WTC11 (cell line): ENCODE data around the gene TMEM50B. TPM values are rescaled to one million over a fixed set of nuclear protein-coding genes. Genes with fewer than 3 reads are reported as not detected.

Experiments
- ATAC-seq: fragments of 200-7000 bp; cut with Tn5 transposase; 2 replicates; pipeline ENCODE4 v1.10.0; 2021; ENCODE audit warnings: mild to moderate bottlenecking, moderate library complexity
- CTCF ChIA-PET: fragments of 300-600 bp; sonication (Branson Sonifier 250); formaldehyde crosslinking; loops from one replicate; lab custom pipeline; 2021; ENCODE audit warnings: antibody characterized with exemption; lab: Charles Lee
- POLR2A ChIA-PET: fragments of 350-600 bp; sonication (Branson Sonifier 250); formaldehyde crosslinking; loops from one replicate; lab custom pipeline; 2021; ENCODE audit warnings: antibody characterized with exemption; lab: Charles Lee
- DNase-seq: peaks from one replicate; pipeline ENCODE4 v3.0.0; 2021; ENCODE audit warnings: low spot score
- H3K27ac Mint-ChIP-seq: 2 replicates; pipeline ENCODE4 v1.8.0; 2021; ENCODE audit warnings: mixed read lengths
- H3K27me3 Mint-ChIP-seq: 2 replicates; pipeline ENCODE4 v1.8.0; 2021; ENCODE audit warnings: low read depth, mild to moderate bottlenecking, moderate library complexity, mixed read lengths
- H3K36me3 Mint-ChIP-seq: 2 replicates; pipeline ENCODE4 v1.8.0; 2021; ENCODE audit warnings: mixed read lengths
- H3K4me1 Mint-ChIP-seq: 2 replicates; pipeline ENCODE4 v1.8.0; 2022; ENCODE audit warnings: mixed read lengths
- H3K4me3 Mint-ChIP-seq: 2 replicates; pipeline ENCODE4 v1.8.0; 2021; ENCODE audit warnings: mild to moderate bottlenecking, moderate library complexity, mixed read lengths
- H3K9me3 Mint-ChIP-seq: 2 replicates; pipeline ENCODE4 v1.8.0; 2021; ENCODE audit warnings: mixed read lengths
- CBFB ChIP-seq: sonication (generic); formaldehyde crosslinking; IDR thresholded peaks from 2 replicates; pipeline ENCODE4 v1.8.1; 2022; ENCODE audit warnings: mild to moderate bottlenecking, low read depth, missing genetic modification reagents
- FOXK1 ChIP-seq: sonication (generic); formaldehyde crosslinking; IDR thresholded peaks from 2 replicates; pipeline ENCODE4 v1.8.0; 2022; ENCODE audit warnings: mild to moderate bottlenecking, moderate library complexity, missing genetic modification reagents
- GRHL2 ChIP-seq: fragments of 250-450 bp; sonication (Bioruptor Pico); IDR thresholded peaks from 2 replicates; pipeline ENCODE4 v1.8.0; 2022; ENCODE audit warnings: mild to moderate bottlenecking, moderate library complexity; ENCODE audit not compliant: insufficient replicate concordance, severe bottlenecking
- IRF2 ChIP-seq: sonication (generic); formaldehyde crosslinking; IDR thresholded peaks from 2 replicates; pipeline ENCODE4 v1.8.0; 2022; ENCODE audit warnings: low read depth, missing genetic modification reagents, borderline replicate concordance
- NFYB ChIP-seq: sonication (generic); formaldehyde crosslinking; conservative IDR thresholded peaks from 2 replicates; pipeline ENCODE4 v1.8.0; 2022; ENCODE audit warnings: low read depth, missing genetic modification reagents
- OVOL2 ChIP-seq: fragments of 250-450 bp; sonication (Bioruptor Pico); IDR thresholded peaks from 2 replicates; pipeline ENCODE4 v1.9.0; 2021; ENCODE audit warnings: mild to moderate bottlenecking, borderline replicate concordance
- PRRX2 ChIP-seq: fragments of 250-450 bp; sonication (Bioruptor Pico); IDR thresholded peaks from 2 replicates; pipeline ENCODE4 v1.8.0; 2021; ENCODE audit warnings: mild to moderate bottlenecking
- SP1 ChIP-seq: sonication (generic); formaldehyde crosslinking; conservative IDR thresholded peaks from 2 replicates; pipeline ENCODE4 v1.8.1; 2022; ENCODE audit warnings: missing genetic modification reagents
- TEAD4 ChIP-seq: sonication (generic); formaldehyde crosslinking; IDR thresholded peaks from 2 replicates; pipeline ENCODE4 v1.8.0; 2022; ENCODE audit warnings: mild to moderate bottlenecking, missing genetic modification reagents
- TP53 ChIP-seq: sonication (generic); formaldehyde crosslinking; IDR thresholded peaks from 2 replicates; pipeline ENCODE4 v1.8.1; 2023; ENCODE audit warnings: mild to moderate bottlenecking, missing genetic modification reagents
- ZNF121 ChIP-seq: sonication (generic); formaldehyde crosslinking; IDR thresholded peaks from 2 replicates; pipeline ENCODE4 v1.8.0; 2023; ENCODE audit warnings: missing genetic modification reagents
- ZNF138 ChIP-seq: sonication (generic); formaldehyde crosslinking; conservative IDR thresholded peaks from 2 replicates; pipeline ENCODE4 v1.8.1; 2022; ENCODE audit warnings: mild to moderate bottlenecking, moderate library complexity, missing genetic modification reagents
- ZNF263 ChIP-seq: sonication (generic); formaldehyde crosslinking; IDR thresholded peaks from 2 replicates; pipeline ENCODE4 v1.8.1; 2022; ENCODE audit warnings: low read depth, mild to moderate bottlenecking, moderate library complexity, missing genetic modification reagents
- total RNA-seq: library from RNA; stranded (reverse); gene quantifications from 3 replicates; pipeline ENCODE4 v1.2.3, GENCODE V29; 2021
- TF ChIP-seq, protein P1 (sequence below): sonication (generic); formaldehyde crosslinking; IDR thresholded peaks from 2 replicates; pipeline ENCODE4 v1.8.0; 2023; ENCODE audit warnings: mild to moderate bottlenecking, missing genetic modification reagents
- TF ChIP-seq, protein P2 (sequence below): sonication (generic); formaldehyde crosslinking; IDR thresholded peaks from 2 replicates; pipeline ENCODE4 v1.8.1; 2022; ENCODE audit warnings: low read depth, mild to moderate bottlenecking, moderate library complexity, missing genetic modification reagents, borderline replicate concordance
- TF ChIP-seq, protein P3 (sequence below): sonication (generic); formaldehyde crosslinking; IDR thresholded peaks from 2 replicates; pipeline ENCODE4 v1.8.1; 2023; ENCODE audit warnings: mild to moderate bottlenecking, missing genetic modification reagents
- TF ChIP-seq, protein P4 (sequence below): sonication (generic); formaldehyde crosslinking; IDR thresholded peaks from 2 replicates; pipeline ENCODE4 v1.8.0; 2022; ENCODE audit warnings: mild to moderate bottlenecking, missing genetic modification reagents
- TF ChIP-seq, protein P5 (sequence below): sonication (generic); formaldehyde crosslinking; IDR thresholded peaks from 2 replicates; pipeline ENCODE4 v1.8.0; 2023; ENCODE audit warnings: missing genetic modification reagents
- TF ChIP-seq, protein P6 (sequence below): sonication (generic); formaldehyde crosslinking; IDR thresholded peaks from 2 replicates; pipeline ENCODE4 v1.8.1; 2023; ENCODE audit warnings: mild to moderate bottlenecking, moderate library complexity, missing genetic modification reagents
- TF ChIP-seq, protein P7 (sequence below): sonication (generic); formaldehyde crosslinking; IDR thresholded peaks from 2 replicates; pipeline ENCODE4 v1.8.1; 2022; ENCODE audit warnings: mild to moderate bottlenecking, moderate library complexity, missing genetic modification reagents
- TF ChIP-seq, protein P8 (sequence below): fragments of 250-450 bp; sonication (Bioruptor Pico); IDR thresholded peaks from 2 replicates; pipeline ENCODE4 v1.9.0; 2021; ENCODE audit warnings: moderate library complexity, mild to moderate bottlenecking, inconsistent platforms, borderline replicate concordance
- TF ChIP-seq, protein P9 (sequence below): sonication (generic); formaldehyde crosslinking; IDR thresholded peaks from 2 replicates; pipeline ENCODE4 v1.8.1; 2023; ENCODE audit warnings: mild to moderate bottlenecking, missing genetic modification reagents

Gene TMEM50B
- total RNA-seq, 1 experiment from 2014 or later: 25.4 TPM

DNA sequence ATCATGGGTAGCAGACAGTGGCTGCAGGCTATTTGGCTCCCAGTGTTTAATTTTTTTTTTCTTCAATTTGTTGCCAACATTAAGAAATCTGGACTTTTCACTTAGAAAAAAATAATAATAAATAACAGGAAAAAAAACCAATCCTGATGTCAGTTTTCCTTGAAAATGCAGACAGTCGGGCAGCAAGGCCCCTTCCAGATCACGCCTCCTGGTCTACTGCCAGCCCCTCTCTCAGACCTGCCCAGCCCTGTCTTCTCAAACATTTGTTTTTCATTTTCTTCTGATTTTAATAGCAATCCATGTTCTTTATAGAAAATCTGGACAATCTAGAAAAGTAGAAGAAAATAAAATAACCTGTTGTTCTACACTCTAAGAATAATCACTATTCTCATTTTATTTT, 61.1 kb downstream of the TMEM50B start:
- ATAC-seq: no peak
- no peak for DNase-seq
- Mint-ChIP-seq H3K27me3 (no peaks in the 10 kb centered on the region), H3K36me3 (peaks cover 34% of the 10 kb centered on the region), H3K9me3 (no peaks in the 10 kb centered on the region), H3K4me3 (no peak overlapping the region), H3K27ac (no peak overlapping the region), H3K4me1 (peaks cover 6% of the 10 kb centered on the region)
- POLR2A ChIA-PET: interaction anchor here (0.7 kb wide), 1 partner anchor 118 kb away, joined by 3 read pairs; no protein-coding TSS in a partner anchor
- CTCF ChIA-PET: no interaction called here
- TF ChIP-seq, protein P1, sequence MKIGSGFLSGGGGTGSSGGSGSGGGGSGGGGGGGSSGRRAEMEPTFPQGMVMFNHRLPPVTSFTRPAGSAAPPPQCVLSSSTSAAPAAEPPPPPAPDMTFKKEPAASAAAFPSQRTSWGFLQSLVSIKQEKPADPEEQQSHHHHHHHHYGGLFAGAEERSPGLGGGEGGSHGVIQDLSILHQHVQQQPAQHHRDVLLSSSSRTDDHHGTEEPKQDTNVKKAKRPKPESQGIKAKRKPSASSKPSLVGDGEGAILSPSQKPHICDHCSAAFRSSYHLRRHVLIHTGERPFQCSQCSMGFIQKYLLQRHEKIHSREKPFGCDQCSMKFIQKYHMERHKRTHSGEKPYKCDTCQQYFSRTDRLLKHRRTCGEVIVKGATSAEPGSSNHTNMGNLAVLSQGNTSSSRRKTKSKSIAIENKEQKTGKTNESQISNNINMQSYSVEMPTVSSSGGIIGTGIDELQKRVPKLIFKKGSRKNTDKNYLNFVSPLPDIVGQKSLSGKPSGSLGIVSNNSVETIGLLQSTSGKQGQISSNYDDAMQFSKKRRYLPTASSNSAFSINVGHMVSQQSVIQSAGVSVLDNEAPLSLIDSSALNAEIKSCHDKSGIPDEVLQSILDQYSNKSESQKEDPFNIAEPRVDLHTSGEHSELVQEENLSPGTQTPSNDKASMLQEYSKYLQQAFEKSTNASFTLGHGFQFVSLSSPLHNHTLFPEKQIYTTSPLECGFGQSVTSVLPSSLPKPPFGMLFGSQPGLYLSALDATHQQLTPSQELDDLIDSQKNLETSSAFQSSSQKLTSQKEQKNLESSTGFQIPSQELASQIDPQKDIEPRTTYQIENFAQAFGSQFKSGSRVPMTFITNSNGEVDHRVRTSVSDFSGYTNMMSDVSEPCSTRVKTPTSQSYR: no peak
- TF ChIP-seq, protein P2, sequence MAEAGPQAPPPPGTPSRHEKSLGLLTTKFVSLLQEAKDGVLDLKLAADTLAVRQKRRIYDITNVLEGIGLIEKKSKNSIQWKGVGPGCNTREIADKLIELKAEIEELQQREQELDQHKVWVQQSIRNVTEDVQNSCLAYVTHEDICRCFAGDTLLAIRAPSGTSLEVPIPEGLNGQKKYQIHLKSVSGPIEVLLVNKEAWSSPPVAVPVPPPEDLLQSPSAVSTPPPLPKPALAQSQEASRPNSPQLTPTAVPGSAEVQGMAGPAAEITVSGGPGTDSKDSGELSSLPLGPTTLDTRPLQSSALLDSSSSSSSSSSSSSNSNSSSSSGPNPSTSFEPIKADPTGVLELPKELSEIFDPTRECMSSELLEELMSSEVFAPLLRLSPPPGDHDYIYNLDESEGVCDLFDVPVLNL (CRISPR knock-in tag): no peak
- TF ChIP-seq, protein P3, sequence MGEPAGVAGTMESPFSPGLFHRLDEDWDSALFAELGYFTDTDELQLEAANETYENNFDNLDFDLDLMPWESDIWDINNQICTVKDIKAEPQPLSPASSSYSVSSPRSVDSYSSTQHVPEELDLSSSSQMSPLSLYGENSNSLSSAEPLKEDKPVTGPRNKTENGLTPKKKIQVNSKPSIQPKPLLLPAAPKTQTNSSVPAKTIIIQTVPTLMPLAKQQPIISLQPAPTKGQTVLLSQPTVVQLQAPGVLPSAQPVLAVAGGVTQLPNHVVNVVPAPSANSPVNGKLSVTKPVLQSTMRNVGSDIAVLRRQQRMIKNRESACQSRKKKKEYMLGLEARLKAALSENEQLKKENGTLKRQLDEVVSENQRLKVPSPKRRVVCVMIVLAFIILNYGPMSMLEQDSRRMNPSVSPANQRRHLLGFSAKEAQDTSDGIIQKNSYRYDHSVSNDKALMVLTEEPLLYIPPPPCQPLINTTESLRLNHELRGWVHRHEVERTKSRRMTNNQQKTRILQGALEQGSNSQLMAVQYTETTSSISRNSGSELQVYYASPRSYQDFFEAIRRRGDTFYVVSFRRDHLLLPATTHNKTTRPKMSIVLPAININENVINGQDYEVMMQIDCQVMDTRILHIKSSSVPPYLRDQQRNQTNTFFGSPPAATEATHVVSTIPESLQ: no peak
- TF ChIP-seq CBFB (CRISPR knock-in tag) (no peak), OVOL2 (CRISPR knock-in tag) (no peak), SP1 (CRISPR knock-in tag) (no peak), TP53 (no peak), NFYB (CRISPR knock-in tag) (no peak)
- TF ChIP-seq, protein P4, sequence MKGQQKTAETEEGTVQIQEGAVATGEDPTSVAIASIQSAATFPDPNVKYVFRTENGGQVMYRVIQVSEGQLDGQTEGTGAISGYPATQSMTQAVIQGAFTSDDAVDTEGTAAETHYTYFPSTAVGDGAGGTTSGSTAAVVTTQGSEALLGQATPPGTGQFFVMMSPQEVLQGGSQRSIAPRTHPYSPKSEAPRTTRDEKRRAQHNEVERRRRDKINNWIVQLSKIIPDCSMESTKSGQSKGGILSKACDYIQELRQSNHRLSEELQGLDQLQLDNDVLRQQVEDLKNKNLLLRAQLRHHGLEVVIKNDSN (CRISPR knock-in tag): no peak

DNA sequence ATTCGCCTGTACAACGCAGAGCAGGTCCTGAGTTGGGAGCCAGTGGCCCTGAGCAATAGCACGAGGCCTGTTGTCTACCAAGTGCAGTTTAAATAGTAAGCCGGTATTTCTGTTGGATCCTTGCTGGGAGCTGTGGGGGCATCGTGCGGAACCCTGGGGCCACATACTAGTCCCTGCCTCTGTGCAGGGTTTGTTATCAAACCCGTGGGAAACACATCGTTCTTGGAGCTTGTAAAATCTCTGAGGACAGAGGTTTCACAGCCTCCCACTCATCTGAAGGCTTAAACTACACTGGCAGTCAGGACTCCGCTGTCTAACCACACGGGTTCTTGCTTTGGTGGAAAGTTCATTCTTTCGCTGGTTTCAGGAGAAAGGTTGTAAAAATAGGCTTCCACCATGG, 64.8 kb downstream of the TMEM50B start:
- CTCF ChIA-PET: no interaction called here
- no peak for DNase-seq
- Mint-ChIP-seq H3K27me3 (no peaks in the 10 kb centered on the region), H3K9me3 (no peaks in the 10 kb centered on the region), H3K4me1 (peaks cover 16% of the 10 kb centered on the region), H3K27ac (peak overlapping the region; percentile 57), H3K4me3 (no peak overlapping the region), H3K36me3 (peaks cover 19% of the 10 kb centered on the region)
- POLR2A ChIA-PET: no interaction called here
- ATAC-seq: no peak
- TF ChIP-seq, protein P5, sequence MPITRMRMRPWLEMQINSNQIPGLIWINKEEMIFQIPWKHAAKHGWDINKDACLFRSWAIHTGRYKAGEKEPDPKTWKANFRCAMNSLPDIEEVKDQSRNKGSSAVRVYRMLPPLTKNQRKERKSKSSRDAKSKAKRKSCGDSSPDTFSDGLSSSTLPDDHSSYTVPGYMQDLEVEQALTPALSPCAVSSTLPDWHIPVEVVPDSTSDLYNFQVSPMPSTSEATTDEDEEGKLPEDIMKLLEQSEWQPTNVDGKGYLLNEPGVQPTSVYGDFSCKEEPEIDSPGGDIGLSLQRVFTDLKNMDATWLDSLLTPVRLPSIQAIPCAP (CRISPR knock-in tag): no peak
- TF ChIP-seq, protein P6, sequence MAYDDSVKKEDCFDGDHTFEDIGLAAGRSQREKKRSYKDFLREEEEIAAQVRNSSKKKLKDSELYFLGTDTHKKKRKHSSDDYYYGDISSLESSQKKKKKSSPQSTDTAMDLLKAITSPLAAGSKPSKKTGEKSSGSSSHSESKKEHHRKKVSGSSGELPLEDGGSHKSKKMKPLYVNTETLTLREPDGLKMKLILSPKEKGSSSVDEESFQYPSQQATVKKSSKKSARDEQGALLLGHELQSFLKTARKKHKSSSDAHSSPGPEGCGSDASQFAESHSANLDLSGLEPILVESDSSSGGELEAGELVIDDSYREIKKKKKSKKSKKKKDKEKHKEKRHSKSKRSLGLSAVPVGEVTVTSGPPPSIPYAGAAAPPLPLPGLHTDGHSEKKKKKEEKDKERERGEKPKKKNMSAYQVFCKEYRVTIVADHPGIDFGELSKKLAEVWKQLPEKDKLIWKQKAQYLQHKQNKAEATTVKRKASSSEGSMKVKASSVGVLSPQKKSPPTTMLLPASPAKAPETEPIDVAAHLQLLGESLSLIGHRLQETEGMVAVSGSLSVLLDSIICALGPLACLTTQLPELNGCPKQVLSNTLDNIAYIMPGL (CRISPR knock-in tag): no peak
- no peak for TF ChIP-seq FOXK1 (CRISPR knock-in tag)
- TF ChIP-seq, protein P7, sequence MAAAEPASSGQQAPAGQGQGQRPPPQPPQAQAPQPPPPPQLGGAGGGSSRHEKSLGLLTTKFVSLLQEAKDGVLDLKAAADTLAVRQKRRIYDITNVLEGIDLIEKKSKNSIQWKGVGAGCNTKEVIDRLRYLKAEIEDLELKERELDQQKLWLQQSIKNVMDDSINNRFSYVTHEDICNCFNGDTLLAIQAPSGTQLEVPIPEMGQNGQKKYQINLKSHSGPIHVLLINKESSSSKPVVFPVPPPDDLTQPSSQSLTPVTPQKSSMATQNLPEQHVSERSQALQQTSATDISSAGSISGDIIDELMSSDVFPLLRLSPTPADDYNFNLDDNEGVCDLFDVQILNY: no peak
- TF ChIP-seq SP1 (CRISPR knock-in tag): no peak
- TF ChIP-seq ZNF138 (CRISPR knock-in tag): no peak
- TF ChIP-seq, protein P4 (CRISPR knock-in tag): no peak
- TF ChIP-seq, protein P8, sequence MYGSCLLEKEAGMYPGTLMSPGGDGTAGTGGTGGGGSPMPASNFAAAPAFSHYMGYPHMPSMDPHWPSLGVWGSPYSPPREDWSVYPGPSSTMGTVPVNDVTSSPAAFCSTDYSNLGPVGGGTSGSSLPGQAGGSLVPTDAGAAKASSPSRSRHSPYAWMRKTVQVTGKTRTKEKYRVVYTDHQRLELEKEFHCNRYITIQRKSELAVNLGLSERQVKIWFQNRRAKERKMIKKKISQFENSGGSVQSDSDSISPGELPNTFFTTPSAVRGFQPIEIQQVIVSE (CRISPR knock-in tag): no peak
- TF ChIP-seq, protein P9, sequence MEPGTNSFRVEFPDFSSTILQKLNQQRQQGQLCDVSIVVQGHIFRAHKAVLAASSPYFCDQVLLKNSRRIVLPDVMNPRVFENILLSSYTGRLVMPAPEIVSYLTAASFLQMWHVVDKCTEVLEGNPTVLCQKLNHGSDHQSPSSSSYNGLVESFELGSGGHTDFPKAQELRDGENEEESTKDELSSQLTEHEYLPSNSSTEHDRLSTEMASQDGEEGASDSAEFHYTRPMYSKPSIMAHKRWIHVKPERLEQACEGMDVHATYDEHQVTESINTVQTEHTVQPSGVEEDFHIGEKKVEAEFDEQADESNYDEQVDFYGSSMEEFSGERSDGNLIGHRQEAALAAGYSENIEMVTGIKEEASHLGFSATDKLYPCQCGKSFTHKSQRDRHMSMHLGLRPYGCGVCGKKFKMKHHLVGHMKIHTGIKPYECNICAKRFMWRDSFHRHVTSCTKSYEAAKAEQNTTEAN (CRISPR knock-in tag): no peak
- TF ChIP-seq TEAD4 (CRISPR knock-in tag): no peak
- TF ChIP-seq IRF2 (CRISPR knock-in tag): no peak
- no peak for TF ChIP-seq ZNF121 (CRISPR knock-in tag)
- no peak for TF ChIP-seq GRHL2 (CRISPR knock-in tag)
- TF ChIP-seq TP53: no peak
- no peak for TF ChIP-seq ZNF263
- TF ChIP-seq PRRX2 (CRISPR knock-in tag): no peak
